Testis (tissue), 2 donors: ENCODE data around the gene NOS3.

Experiments used
- POLR2A ChIP-seq: fragments of 450-650 bp; IDR thresholded peaks from one replicate; pipeline ENCODE4 v1.6.1; 2017; ENCODE audit warnings: antibody characterized with exemption, mild to moderate bottlenecking, moderate library complexity
- TF ChIP-seq, protein P1 (sequence below), 3 experiments: fragments of 450-650 bp in 2 of 3; fragments of 200-600 bp in 1 of 3; sonication (generic) in 1 of 3; IDR thresholded peaks; one replicate each; pipeline ENCODE4 v1.5.1; 2016 to 2019; ENCODE audit warnings: antibody characterized with exemption in 3 of 3, mild to moderate bottlenecking in 2 of 3, moderate library complexity in 1 of 3

DNA sequence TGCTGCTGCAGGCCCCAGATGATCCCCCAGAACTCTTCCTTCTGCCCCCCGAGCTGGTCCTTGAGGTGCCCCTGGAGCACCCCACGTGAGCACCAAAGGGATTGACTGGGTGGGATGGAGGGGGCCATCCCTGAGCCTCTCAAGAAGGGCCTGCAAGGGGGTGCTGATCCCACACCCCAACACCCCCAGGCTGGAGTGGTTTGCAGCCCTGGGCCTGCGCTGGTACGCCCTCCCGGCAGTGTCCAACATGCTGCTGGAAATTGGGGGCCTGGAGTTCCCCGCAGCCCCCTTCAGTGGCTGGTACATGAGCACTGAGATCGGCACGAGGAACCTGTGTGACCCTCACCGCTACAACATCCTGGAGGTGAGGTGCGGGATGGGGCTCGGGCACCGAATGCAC lies 8.2 kb downstream of the NOS3 start:
- TF ChIP-seq, protein P1, sequence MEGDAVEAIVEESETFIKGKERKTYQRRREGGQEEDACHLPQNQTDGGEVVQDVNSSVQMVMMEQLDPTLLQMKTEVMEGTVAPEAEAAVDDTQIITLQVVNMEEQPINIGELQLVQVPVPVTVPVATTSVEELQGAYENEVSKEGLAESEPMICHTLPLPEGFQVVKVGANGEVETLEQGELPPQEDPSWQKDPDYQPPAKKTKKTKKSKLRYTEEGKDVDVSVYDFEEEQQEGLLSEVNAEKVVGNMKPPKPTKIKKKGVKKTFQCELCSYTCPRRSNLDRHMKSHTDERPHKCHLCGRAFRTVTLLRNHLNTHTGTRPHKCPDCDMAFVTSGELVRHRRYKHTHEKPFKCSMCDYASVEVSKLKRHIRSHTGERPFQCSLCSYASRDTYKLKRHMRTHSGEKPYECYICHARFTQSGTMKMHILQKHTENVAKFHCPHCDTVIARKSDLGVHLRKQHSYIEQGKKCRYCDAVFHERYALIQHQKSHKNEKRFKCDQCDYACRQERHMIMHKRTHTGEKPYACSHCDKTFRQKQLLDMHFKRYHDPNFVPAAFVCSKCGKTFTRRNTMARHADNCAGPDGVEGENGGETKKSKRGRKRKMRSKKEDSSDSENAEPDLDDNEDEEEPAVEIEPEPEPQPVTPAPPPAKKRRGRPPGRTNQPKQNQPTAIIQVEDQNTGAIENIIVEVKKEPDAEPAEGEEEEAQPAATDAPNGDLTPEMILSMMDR (IDR thresholded peaks at IDR 0.05) = no peak
- no peak for TF ChIP-seq POLR2A
